Epithelial cell of esophagus (primary cell): Measurements from ENCODE around the gene ZSCAN29.

Experiments
- DNase-seq: peaks from one replicate; pipeline ENCODE4 v3.0.0; 2010; ENCODE audit warnings: low read depth
- H3K4me3 ChIP-seq: 2 replicates; pipeline ENCODE4 v1.5.1; 2011; ENCODE audit warnings: mild to moderate bottlenecking, low read length, control low read depth
- TF ChIP-seq, protein P1 (sequence below): IDR thresholded peaks from 2 replicates; pipeline ENCODE4 v1.5.1; 2011; ENCODE audit warnings: low read depth, mild to moderate bottlenecking, low read length, control low read depth, inconsistent platforms; ENCODE audit not compliant: insufficient read depth; ENCODE audit errors: missing control alignments

The ZSCAN29 gene

DNA sequence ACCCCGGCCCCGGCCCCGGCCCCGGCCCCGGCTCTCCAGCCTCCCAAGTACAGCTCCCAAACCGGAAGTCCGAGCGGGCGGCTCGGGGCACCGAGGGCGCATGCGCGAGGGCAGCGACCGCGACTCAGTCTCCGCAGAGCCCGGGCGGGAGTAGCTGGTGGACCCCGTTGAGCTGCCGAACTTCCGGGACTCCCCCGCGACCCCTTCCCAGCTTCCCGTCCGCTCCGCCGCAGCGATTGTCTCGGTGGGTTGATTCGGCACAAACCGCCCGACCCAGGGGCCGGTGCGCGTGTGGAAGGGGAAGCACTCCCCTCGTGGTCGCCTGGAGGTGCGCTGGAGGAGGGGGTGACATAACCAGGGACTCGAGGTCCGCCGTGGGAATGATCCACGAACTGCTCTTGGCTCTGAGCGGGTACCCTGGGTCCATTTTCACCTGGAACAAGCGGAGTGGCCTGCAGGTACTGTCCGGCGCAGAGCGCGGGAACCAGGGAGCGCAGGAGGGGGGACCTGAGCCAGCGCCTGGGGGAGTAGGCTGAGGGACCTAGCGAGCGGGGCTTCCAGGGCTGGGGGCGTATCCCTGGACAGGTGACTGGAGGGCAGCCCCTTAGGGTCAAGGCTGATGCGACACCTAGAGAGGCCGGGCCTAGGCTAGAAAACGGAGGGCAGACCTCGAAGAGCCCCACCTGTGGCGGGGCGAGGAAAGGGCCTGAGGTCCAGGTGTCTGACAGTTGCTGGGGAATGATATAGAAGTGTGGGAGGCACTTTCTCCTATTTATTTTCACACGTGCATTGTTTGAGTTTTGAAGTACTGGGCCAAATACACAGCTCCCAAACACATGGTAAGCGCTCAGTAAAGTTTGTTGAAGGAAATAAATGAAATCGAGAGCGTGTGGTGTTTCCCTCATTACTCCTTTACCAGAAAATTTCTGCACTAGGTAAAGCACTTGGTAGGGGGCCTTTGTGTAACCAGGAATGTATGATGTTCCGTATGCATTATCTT, at the start of gene ZSCAN29, which contains the start of gene TUBGCP4:
Gene ZSCAN29, minus strand, starts transcription at position 69 of the 1,000 bp plus-strand sequence. CDS start 1,130 bp downstream, outside the sequence.
Gene TUBGCP4, plus strand, starts transcription at position 127 of the 1,000 bp plus-strand sequence. Its CDS starts 254 bp downstream, at position 381.
- DNase-seq, result peak; percentile 70
- H3K4me3 ChIP-seq, result peak within 1 kb of the TSS; percentile 83
- TF ChIP-seq, protein P1, sequence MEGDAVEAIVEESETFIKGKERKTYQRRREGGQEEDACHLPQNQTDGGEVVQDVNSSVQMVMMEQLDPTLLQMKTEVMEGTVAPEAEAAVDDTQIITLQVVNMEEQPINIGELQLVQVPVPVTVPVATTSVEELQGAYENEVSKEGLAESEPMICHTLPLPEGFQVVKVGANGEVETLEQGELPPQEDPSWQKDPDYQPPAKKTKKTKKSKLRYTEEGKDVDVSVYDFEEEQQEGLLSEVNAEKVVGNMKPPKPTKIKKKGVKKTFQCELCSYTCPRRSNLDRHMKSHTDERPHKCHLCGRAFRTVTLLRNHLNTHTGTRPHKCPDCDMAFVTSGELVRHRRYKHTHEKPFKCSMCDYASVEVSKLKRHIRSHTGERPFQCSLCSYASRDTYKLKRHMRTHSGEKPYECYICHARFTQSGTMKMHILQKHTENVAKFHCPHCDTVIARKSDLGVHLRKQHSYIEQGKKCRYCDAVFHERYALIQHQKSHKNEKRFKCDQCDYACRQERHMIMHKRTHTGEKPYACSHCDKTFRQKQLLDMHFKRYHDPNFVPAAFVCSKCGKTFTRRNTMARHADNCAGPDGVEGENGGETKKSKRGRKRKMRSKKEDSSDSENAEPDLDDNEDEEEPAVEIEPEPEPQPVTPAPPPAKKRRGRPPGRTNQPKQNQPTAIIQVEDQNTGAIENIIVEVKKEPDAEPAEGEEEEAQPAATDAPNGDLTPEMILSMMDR, result peak; percentile 61

DNA sequence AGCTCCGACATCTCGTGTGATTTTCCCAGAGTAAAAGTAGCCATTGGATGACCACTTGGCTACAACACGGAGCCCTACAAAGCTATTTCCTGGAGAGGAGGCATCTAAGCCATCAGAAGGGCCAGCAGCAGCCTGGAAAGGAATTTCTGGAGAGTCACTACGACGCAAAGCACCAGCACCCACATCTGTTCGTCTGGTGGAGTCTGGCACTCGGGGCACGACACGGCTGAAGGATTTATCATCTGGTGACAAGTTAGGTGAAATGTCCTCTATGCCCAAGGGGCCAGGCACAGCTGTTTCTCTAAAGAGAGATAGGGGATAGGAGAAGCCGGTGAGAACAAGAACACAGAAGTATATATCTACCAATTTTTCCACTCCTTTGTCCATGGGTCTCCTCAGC, 49.6 kb upstream of the ZSCAN29 start:
- no peak overlapping the region for H3K4me3 ChIP-seq
- no peak for DNase-seq
- TF ChIP-seq, protein P1, result no peak

DNA sequence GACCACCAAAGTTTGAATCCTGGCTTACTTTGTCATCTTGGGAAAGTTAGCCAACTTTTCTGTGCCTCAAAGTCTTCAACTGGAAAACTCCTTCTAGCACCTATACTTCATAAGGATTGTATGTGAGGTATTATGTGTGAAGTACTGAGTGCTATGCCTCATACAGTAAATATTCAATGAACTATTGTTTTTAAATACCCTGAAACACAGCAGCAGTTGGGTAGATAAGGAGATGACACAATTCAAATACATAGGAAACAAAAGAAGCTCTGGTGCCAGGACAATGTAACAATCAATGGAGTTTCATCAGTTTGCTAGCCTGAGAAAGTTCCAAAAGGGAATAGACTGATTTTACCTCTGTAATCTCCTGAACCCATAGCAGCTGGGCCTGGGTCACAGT, 43.4 kb upstream of the ZSCAN29 start:
- TF ChIP-seq, protein P1, result no peak
- no peak overlapping the region for H3K4me3 ChIP-seq
- DNase-seq, result no peak

GRCh38 chr15:43412096-43412495, 41.3 kb upstream of the ZSCAN29 start:
- DNase-seq, result peak; percentile 71
- TF ChIP-seq, protein P1, result no peak

GRCh38 chr15:43410572-43411214, 39.9 kb upstream of the ZSCAN29 start:
- no peak overlapping the region for H3K4me3 ChIP-seq
- TF ChIP-seq, protein P1, result no peak
- DNase-seq, result peak; percentile 60

More at GRCh38 chr15:43412096-43412495, 41.3 kb upstream of the ZSCAN29 start:
- H3K4me3 ChIP-seq, result no peak overlapping the region

DNA sequence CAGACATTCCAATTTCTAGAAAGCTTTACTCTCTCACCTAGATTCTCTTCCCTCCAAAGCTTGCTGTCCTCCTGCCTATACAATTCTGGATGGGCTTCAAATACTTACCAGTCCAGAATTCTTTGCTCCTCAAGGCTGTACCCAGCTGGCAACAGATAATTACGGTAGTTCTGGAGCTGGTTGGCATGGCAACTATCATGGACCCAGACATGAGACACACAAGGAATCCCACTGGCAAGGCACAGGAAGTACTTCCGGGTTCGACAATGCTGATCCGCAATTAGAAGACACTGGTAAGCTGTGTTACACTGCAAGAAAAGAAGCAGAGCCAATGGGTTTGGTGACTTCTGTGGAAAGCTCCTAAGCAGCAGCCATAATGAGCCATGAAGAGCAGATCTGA, 37.9 kb upstream of the ZSCAN29 start:
- no peak for DNase-seq
- H3K4me3 ChIP-seq, result no peak overlapping the region
- TF ChIP-seq, protein P1, result no peak
